GM21528 (cell line): Measurements from ENCODE around the gene SARS1.
"Not testable (repeated sequence)": the region's sequence is repeated elsewhere in the genome, so short reads cannot be mapped to it uniquely, and the experiment has no call there.

Experiments used
- ATAC-seq: cut with Tn5 transposase; IDR thresholded peaks from one replicate; pipeline ENCODE4 v1.9.1; 2021; ENCODE audit warnings: mild to moderate bottlenecking, moderate library complexity; ENCODE audit not compliant: unreplicated experiment, low FRiP score

SARS1 gene

GRCh38 chr1:109272021-109272799 lies 58.5 kb downstream of the SARS1 start:
- ATAC-seq, result no peak

- ATAC-seq, result no peak
Measured at GRCh38 chr1:109272831-109273547, 59.3 kb downstream of the SARS1 start.

- no peak for ATAC-seq
Measured at GRCh38 chr1:109273570-109274288, 60.0 kb downstream of the SARS1 start.

GRCh38 chr1:109274533-109275476 lies 61.1 kb downstream of the SARS1 start:
- no peak for ATAC-seq

GRCh38 chr1:109275706-109276345 lies 62.1 kb downstream of the SARS1 start:
- no peak for ATAC-seq

- peak; percentile 68 for ATAC-seq
Measured at GRCh38 chr1:109277434-109278204, 63.9 kb downstream of the SARS1 start.

GRCh38 chr1:109279615-109280278 lies 66.0 kb downstream of the SARS1 start:
- ATAC-seq, result no peak

- no peak for ATAC-seq
Measured at GRCh38 chr1:109280862-109281261, 67.1 kb downstream of the SARS1 start.

GRCh38 chr1:109281680-109282496 lies 68.2 kb downstream of the SARS1 start:
- no peak for ATAC-seq

- no peak for ATAC-seq
Measured at GRCh38 chr1:109282497-109282951, 68.8 kb downstream of the SARS1 start.

- peak; percentile 93 for ATAC-seq
Measured at GRCh38 chr1:109282952-109283747, 69.4 kb downstream of the SARS1 start, which contains the start of gene PSRC1. Gene PSRC1, minus strand, starts transcription at chr1:109283145.

- ATAC-seq, result no peak
Measured at GRCh38 chr1:109283748-109284600, 70.3 kb downstream of the SARS1 start.

GRCh38 chr1:109286762-109287161 lies 73.0 kb downstream of the SARS1 start:
- not testable (repeated sequence) for ATAC-seq
